ENCODE measurements around the gene ABHD1. TPM values are rescaled to one million over a fixed set of nuclear protein-coding genes. Genes with fewer than 3 reads are reported as not detected.
"Not testable (repeated sequence)": the region's sequence is repeated elsewhere in the genome, so short reads cannot be mapped to it uniquely, and the experiment has no call there.

Gene ABHD1
- total RNA-seq, 1 experiment from 2014 or later, result 0.18 TPM

GRCh38 chr2:27105981-27106380 lies 17.6 kb upstream of the ABHD1 start:
- H3K36me3 ChIP-seq (ENCODE audit: control insufficient read depth, insufficient read depth, low read length), result no peaks in the 10 kb centered on the region
- no peak for DNase-seq
- CTCF ChIA-PET, result no interaction called here
- no peak for TF ChIP-seq CTCF (IDR thresholded peaks at IDR 0.05; ENCODE audit: insufficient read depth in 1 of 2, low read depth in 1 of 2, low read length in 1 of 2, severe bottlenecking in 1 of 2, unreplicated experiment in 1 of 2)
- no peak overlapping the region for H3K4me3 ChIP-seq (ENCODE audit: low read depth, low read length)
- no peaks in the 10 kb centered on the region for H3K4me1 ChIP-seq
- H3K27me3 ChIP-seq (replicated peaks; ENCODE audit: control insufficient read depth, insufficient read depth, low read length), result no peaks in the 10 kb centered on the region
- no peaks in the 10 kb centered on the region for H3K9me3 ChIP-seq
- H3K36me3 Mint-ChIP-seq (ENCODE audit: insufficient read depth, unreplicated experiment), result no peaks in the 10 kb centered on the region
- no TSS peak for BruUV-seq (replicated peaks)
- POLR2A ChIA-PET, result no interaction called here
- H3K9me3 Mint-ChIP-seq (ENCODE audit: unreplicated experiment), result no peaks in the 10 kb centered on the region
- no peaks in the 10 kb centered on the region for H3K4me1 Mint-ChIP-seq (ENCODE audit: low read depth, unreplicated experiment)
- no peak overlapping the region for H3K27ac Mint-ChIP-seq (ENCODE audit: unreplicated experiment)
- no peaks in the 10 kb centered on the region for H3K27me3 Mint-ChIP-seq (ENCODE audit: insufficient read depth, unreplicated experiment)
- H3K4me3 Mint-ChIP-seq (ENCODE audit: unreplicated experiment), result no peak overlapping the region
- intact Hi-C loops (cut with micrococcal nuclease; ENCODE audit: unreplicated experiment), result no loop called here

- H3K27me3 ChIP-seq (replicated peaks; ENCODE audit: control insufficient read depth, insufficient read depth, low read length), result no peaks in the 10 kb centered on the region
- POLR2A ChIA-PET, result no interaction called here
- no peak overlapping the region for H3K27ac Mint-ChIP-seq (ENCODE audit: unreplicated experiment)
These were observed 15.4 kb upstream of the ABHD1 start for GRCh38 chr2:27108221-27108620.

GRCh38 chr2:27109083-27109482 lies 14.5 kb upstream of the ABHD1 start:
- Histone ChIP-seq H3K36me3 (ENCODE audit: control insufficient read depth, insufficient read depth, low read length) (no peaks in the 10 kb centered on the region), H3K4me1 (no peaks in the 10 kb centered on the region), H3K4me3 (ENCODE audit: low read depth, low read length) (no peak overlapping the region), H3K9me3 (no peaks in the 10 kb centered on the region), H3K27me3 (replicated peaks; ENCODE audit: control insufficient read depth, insufficient read depth, low read length) (no peaks in the 10 kb centered on the region)
- no TSS peak for BruUV-seq (replicated peaks)
- no peak overlapping the region for H3K4me3 Mint-ChIP-seq (ENCODE audit: unreplicated experiment)
- H3K27ac Mint-ChIP-seq (ENCODE audit: unreplicated experiment), result no peak overlapping the region
- CTCF ChIA-PET, result no interaction called here
- no peaks in the 10 kb centered on the region for H3K9me3 Mint-ChIP-seq (ENCODE audit: unreplicated experiment)
- intact Hi-C loops (cut with micrococcal nuclease; ENCODE audit: unreplicated experiment), result no loop called here
- H3K36me3 Mint-ChIP-seq (ENCODE audit: insufficient read depth, unreplicated experiment), result no peaks in the 10 kb centered on the region
- TF ChIP-seq CTCF (IDR thresholded peaks at IDR 0.05; ENCODE audit: insufficient read depth in 1 of 2, low read depth in 1 of 2, low read length in 1 of 2, severe bottlenecking in 1 of 2, unreplicated experiment in 1 of 2), result no peak
- H3K27me3 Mint-ChIP-seq (ENCODE audit: insufficient read depth, unreplicated experiment), result no peaks in the 10 kb centered on the region
- POLR2A ChIA-PET, result interaction anchor here (0.7 kb wide), 1 partner anchor 97 kb away, joined by 5 read pairs; no protein-coding TSS in a partner anchor
- no peaks in the 10 kb centered on the region for H3K4me1 Mint-ChIP-seq (ENCODE audit: low read depth, unreplicated experiment)
- DNase-seq, result no peak

More at GRCh38 chr2:27108221-27108620, 15.4 kb upstream of the ABHD1 start:
- Histone ChIP-seq H3K36me3 (ENCODE audit: control insufficient read depth, insufficient read depth, low read length) (no peaks in the 10 kb centered on the region), H3K9me3 (no peaks in the 10 kb centered on the region), H3K4me1 (no peaks in the 10 kb centered on the region), H3K4me3 (ENCODE audit: low read depth, low read length) (no peak overlapping the region)
- Mint-ChIP-seq H3K4me1 (ENCODE audit: low read depth, unreplicated experiment) (no peaks in the 10 kb centered on the region), H3K27me3 (ENCODE audit: insufficient read depth, unreplicated experiment) (no peaks in the 10 kb centered on the region), H3K36me3 (ENCODE audit: insufficient read depth, unreplicated experiment) (no peaks in the 10 kb centered on the region), H3K9me3 (ENCODE audit: unreplicated experiment) (no peaks in the 10 kb centered on the region), H3K4me3 (ENCODE audit: unreplicated experiment) (no peak overlapping the region)
- no TSS peak for BruUV-seq (replicated peaks)
- CTCF ChIA-PET, result no interaction called here
- intact Hi-C loops (cut with micrococcal nuclease; ENCODE audit: unreplicated experiment), result no loop called here
- DNase-seq, result no peak
- TF ChIP-seq CTCF (IDR thresholded peaks at IDR 0.05; ENCODE audit: insufficient read depth in 1 of 2, low read depth in 1 of 2, low read length in 1 of 2, severe bottlenecking in 1 of 2, unreplicated experiment in 1 of 2), result no peak

GRCh38 chr2:27110603-27111352 lies 12.8 kb upstream of the ABHD1 start:
- H3K4me3 Mint-ChIP-seq (ENCODE audit: unreplicated experiment); H3K4me1 ChIP-seq; H3K4me3 ChIP-seq (ENCODE audit: low read depth, low read length); H3K27me3 ChIP-seq (replicated peaks; ENCODE audit: control insufficient read depth, insufficient read depth, low read length); H3K36me3 ChIP-seq (ENCODE audit: control insufficient read depth, insufficient read depth, low read length); H3K36me3 Mint-ChIP-seq (ENCODE audit: insufficient read depth, unreplicated experiment); H3K9me3 Mint-ChIP-seq (ENCODE audit: unreplicated experiment); intact Hi-C loops (cut with micrococcal nuclease; ENCODE audit: unreplicated experiment); H3K9me3 ChIP-seq; H3K27ac Mint-ChIP-seq (ENCODE audit: unreplicated experiment); H3K27me3 Mint-ChIP-seq (ENCODE audit: insufficient read depth, unreplicated experiment); H3K4me1 Mint-ChIP-seq (ENCODE audit: low read depth, unreplicated experiment); DNase-seq: not testable (repeated sequence)
- POLR2A ChIA-PET, result interaction anchor here (0.6 kb wide), 1 partner anchor 171 kb away, joined by 5 read pairs; no protein-coding TSS in a partner anchor
- BruUV-seq (replicated peaks), result TSS peak; percentile 41
- CTCF ChIA-PET, result interaction anchor here (1.0 kb wide), 1 partner anchor 10 kb away, joined by 4 read pairs; no protein-coding TSS in a partner anchor

All from Caco-2 (cell line).